CMK (cell line): ENCODE results near the gene PNLIPRP3.
"Not testable (repeated sequence)": the region's sequence is repeated elsewhere in the genome, so short reads cannot be mapped to it uniquely, and the experiment has no call there.

Experiments
- DNase-seq: peaks from one replicate; pipeline ENCODE4 v3.0.0-alpha.2; 2010; ENCODE audit warnings: low read depth

PNLIPRP3 gene

GRCh38 chr10:116427671-116428070 is at the start of gene PNLIPRP3:
Gene PNLIPRP3, plus strand, starts transcription at chr10:116427847. Its CDS starts 166 bp downstream, at chr10:116428013.
- no peak for DNase-seq

GRCh38 chr10:116382290-116382689 is 45.4 kb upstream of the PNLIPRP3 start:
- no peak for DNase-seq

- DNase-seq, result no peak
Observed at GRCh38 chr10:116385311-116385710, 42.3 kb upstream of the PNLIPRP3 start.

GRCh38 chr10:116385994-116386809 is 41.4 kb upstream of the PNLIPRP3 start:
- DNase-seq, result no peak

- not testable (repeated sequence) for DNase-seq
Observed at GRCh38 chr10:116393246-116393831, 34.3 kb upstream of the PNLIPRP3 start.

GRCh38 chr10:116395223-116395985 is 32.2 kb upstream of the PNLIPRP3 start:
- no peak for DNase-seq

GRCh38 chr10:116398224-116398623 is 29.4 kb upstream of the PNLIPRP3 start:
- no peak for DNase-seq

- DNase-seq, result no peak
Observed at GRCh38 chr10:116402858-116403257, 24.8 kb upstream of the PNLIPRP3 start.

GRCh38 chr10:116403740-116404250 is 23.9 kb upstream of the PNLIPRP3 start:
- DNase-seq, result no peak

- DNase-seq, result no peak
Observed at GRCh38 chr10:116408719-116409118, 18.9 kb upstream of the PNLIPRP3 start.

GRCh38 chr10:116410351-116410750 is 17.3 kb upstream of the PNLIPRP3 start:
- no peak for DNase-seq

- DNase-seq, result no peak
Observed at GRCh38 chr10:116417821-116418220, 9.8 kb upstream of the PNLIPRP3 start.

- no peak for DNase-seq
Observed at GRCh38 chr10:116418389-116418788, 9.3 kb upstream of the PNLIPRP3 start.

- DNase-seq, result no peak
Observed at GRCh38 chr10:116421815-116422214, 5.8 kb upstream of the PNLIPRP3 start.

- no peak for DNase-seq
Observed at GRCh38 chr10:116429288-116429977, 1.8 kb downstream of the PNLIPRP3 start.

- no peak for DNase-seq
Observed at GRCh38 chr10:116430288-116430687, 2.6 kb downstream of the PNLIPRP3 start.

GRCh38 chr10:116431598-116431997 is 4.0 kb downstream of the PNLIPRP3 start:
- DNase-seq, result no peak

- DNase-seq, result no peak
Observed at GRCh38 chr10:116437076-116437692, 9.5 kb downstream of the PNLIPRP3 start.

- DNase-seq, result no peak
Observed at GRCh38 chr10:116440330-116441030, 12.8 kb downstream of the PNLIPRP3 start.

- no peak for DNase-seq
Observed at GRCh38 chr10:116444527-116445142, 17.0 kb downstream of the PNLIPRP3 start.
